Activated naive CD4-positive, alpha-beta T cell treated with anti-CD3 and anti-CD28 coated beads, Interleukin-2, amount 50 U/mL, for 24 hours (primary cell): ENCODE results near the gene CPLX4.

ENCODE experiments used
- H3K27ac Mint-ChIP-seq: one replicate; pipeline ENCODE4 v1.8.0; 2021; ENCODE audit warnings: mild to moderate bottlenecking, mixed read lengths
- H3K27me3 Mint-ChIP-seq: one replicate; pipeline ENCODE4 v1.8.0; 2021; ENCODE audit warnings: mixed read lengths
- H3K36me3 Mint-ChIP-seq: one replicate; pipeline ENCODE4 v1.8.0; 2021; ENCODE audit warnings: mixed read lengths
- H3K4me1 Mint-ChIP-seq: one replicate; pipeline ENCODE4 v1.8.0; 2021; ENCODE audit warnings: mixed read lengths
- H3K4me3 Mint-ChIP-seq: one replicate; pipeline ENCODE4 v1.8.0; 2021; ENCODE audit warnings: mild to moderate bottlenecking, mixed read lengths
- H3K9me3 Mint-ChIP-seq: one replicate; pipeline ENCODE4 v1.8.0; 2021; ENCODE audit warnings: mixed read lengths

The CPLX4 gene

GRCh38 chr18:59328683-59329082 lies 10.2 kb upstream of the CPLX4 start:
- Mint-ChIP-seq H3K36me3 (peaks cover 24% of the 10 kb centered on the region), H3K4me1 (no peaks in the 10 kb centered on the region), H3K27ac (no peak overlapping the region), H3K9me3 (peaks cover 3% of the 10 kb centered on the region), H3K4me3 (no peak overlapping the region), H3K27me3 (no peaks in the 10 kb centered on the region)

GRCh38 chr18:59325965-59326364 lies 7.5 kb upstream of the CPLX4 start:
- no peak overlapping the region for H3K4me3 Mint-ChIP-seq
- H3K9me3 Mint-ChIP-seq = peaks cover 3% of the 10 kb centered on the region
- no peaks in the 10 kb centered on the region for H3K27me3 Mint-ChIP-seq
- H3K36me3 Mint-ChIP-seq = peaks cover 16% of the 10 kb centered on the region
- no peak overlapping the region for H3K27ac Mint-ChIP-seq
- no peaks in the 10 kb centered on the region for H3K4me1 Mint-ChIP-seq

- H3K4me1 Mint-ChIP-seq = no peaks in the 10 kb centered on the region
- peaks cover 2% of the 10 kb centered on the region for H3K27me3 Mint-ChIP-seq
- H3K4me3 Mint-ChIP-seq = no peak overlapping the region
- no peak overlapping the region for H3K27ac Mint-ChIP-seq
- peaks cover 16% of the 10 kb centered on the region for H3K36me3 Mint-ChIP-seq
- peaks cover 3% of the 10 kb centered on the region for H3K9me3 Mint-ChIP-seq
Observed at GRCh38 chr18:59324623-59324971, 6.1 kb upstream of the CPLX4 start.

- H3K27me3 Mint-ChIP-seq = peaks cover 3% of the 10 kb centered on the region
- no peak overlapping the region for H3K27ac Mint-ChIP-seq
- H3K9me3 Mint-ChIP-seq = peaks cover 3% of the 10 kb centered on the region
- no peaks in the 10 kb centered on the region for H3K4me1 Mint-ChIP-seq
- peaks cover 16% of the 10 kb centered on the region for H3K36me3 Mint-ChIP-seq
- no peak overlapping the region for H3K4me3 Mint-ChIP-seq
Observed at GRCh38 chr18:59323931-59324622, 5.6 kb upstream of the CPLX4 start.

GRCh38 chr18:59311631-59312030 lies 6.8 kb downstream of the CPLX4 start:
- H3K4me3 Mint-ChIP-seq = no peak overlapping the region
- no peaks in the 10 kb centered on the region for H3K4me1 Mint-ChIP-seq
- peaks cover 22% of the 10 kb centered on the region for H3K27me3 Mint-ChIP-seq

GRCh38 chr18:59308938-59309260 lies 9.6 kb downstream of the CPLX4 start:
- Mint-ChIP-seq H3K36me3 (no peaks in the 10 kb centered on the region), H3K4me3 (peak overlapping the region; percentile 52), H3K4me1 (no peaks in the 10 kb centered on the region)

More at GRCh38 chr18:59311631-59312030, 6.8 kb downstream of the CPLX4 start:
- Mint-ChIP-seq H3K36me3 (no peaks in the 10 kb centered on the region), H3K27ac (no peak overlapping the region), H3K9me3 (no peaks in the 10 kb centered on the region)

GRCh38 chr18:59308248-59308937 lies 10.1 kb downstream of the CPLX4 start:
- no peaks in the 10 kb centered on the region for H3K36me3 Mint-ChIP-seq
- no peaks in the 10 kb centered on the region for H3K9me3 Mint-ChIP-seq
- H3K27me3 Mint-ChIP-seq = peaks cover 35% of the 10 kb centered on the region
- no peaks in the 10 kb centered on the region for H3K4me1 Mint-ChIP-seq
- no peak overlapping the region for H3K27ac Mint-ChIP-seq
- H3K4me3 Mint-ChIP-seq = peak overlapping the region; percentile 52

More at GRCh38 chr18:59308938-59309260, 9.6 kb downstream of the CPLX4 start:
- Mint-ChIP-seq H3K27ac (no peak overlapping the region), H3K27me3 (peaks cover 34% of the 10 kb centered on the region), H3K9me3 (no peaks in the 10 kb centered on the region)

GRCh38 chr18:59306640-59307039 lies 11.8 kb downstream of the CPLX4 start:
- no peaks in the 10 kb centered on the region for H3K36me3 Mint-ChIP-seq
- peaks cover 35% of the 10 kb centered on the region for H3K27me3 Mint-ChIP-seq
- H3K4me1 Mint-ChIP-seq = no peaks in the 10 kb centered on the region
- H3K4me3 Mint-ChIP-seq = no peak overlapping the region
- H3K9me3 Mint-ChIP-seq = no peaks in the 10 kb centered on the region
- H3K27ac Mint-ChIP-seq = no peak overlapping the region

GRCh38 chr18:59305295-59305694 lies 13.2 kb downstream of the CPLX4 start:
- Mint-ChIP-seq H3K27me3 (peaks cover 29% of the 10 kb centered on the region), H3K4me1 (no peaks in the 10 kb centered on the region), H3K27ac (no peak overlapping the region), H3K4me3 (no peak overlapping the region), H3K9me3 (no peaks in the 10 kb centered on the region), H3K36me3 (no peaks in the 10 kb centered on the region)

GRCh38 chr18:59303656-59304195 lies 14.7 kb downstream of the CPLX4 start:
- Mint-ChIP-seq H3K27me3 (peaks cover 18% of the 10 kb centered on the region), H3K36me3 (no peaks in the 10 kb centered on the region), H3K4me1 (no peaks in the 10 kb centered on the region), H3K27ac (no peak overlapping the region), H3K4me3 (no peak overlapping the region), H3K9me3 (no peaks in the 10 kb centered on the region)

GRCh38 chr18:59303006-59303405 lies 15.4 kb downstream of the CPLX4 start:
- no peak overlapping the region for H3K4me3 Mint-ChIP-seq
- H3K9me3 Mint-ChIP-seq = no peaks in the 10 kb centered on the region
- H3K36me3 Mint-ChIP-seq = no peaks in the 10 kb centered on the region
- no peaks in the 10 kb centered on the region for H3K4me1 Mint-ChIP-seq
- peaks cover 18% of the 10 kb centered on the region for H3K27me3 Mint-ChIP-seq
- no peak overlapping the region for H3K27ac Mint-ChIP-seq

- Mint-ChIP-seq H3K4me1 (no peaks in the 10 kb centered on the region), H3K4me3 (no peak overlapping the region), H3K36me3 (no peaks in the 10 kb centered on the region), H3K9me3 (no peaks in the 10 kb centered on the region), H3K27ac (no peak overlapping the region), H3K27me3 (peaks cover 15% of the 10 kb centered on the region)
Observed at GRCh38 chr18:59301929-59302328, 16.5 kb downstream of the CPLX4 start.

GRCh38 chr18:59300676-59301285 lies 17.7 kb downstream of the CPLX4 start:
- Mint-ChIP-seq H3K4me1 (no peaks in the 10 kb centered on the region), H3K9me3 (no peaks in the 10 kb centered on the region), H3K27ac (no peak overlapping the region), H3K4me3 (no peak overlapping the region), H3K36me3 (no peaks in the 10 kb centered on the region), H3K27me3 (peaks cover 12% of the 10 kb centered on the region)

GRCh38 chr18:59298871-59299270 lies 19.6 kb downstream of the CPLX4 start:
- Mint-ChIP-seq H3K4me3 (no peak overlapping the region), H3K4me1 (no peaks in the 10 kb centered on the region), H3K27ac (no peak overlapping the region), H3K9me3 (no peaks in the 10 kb centered on the region), H3K27me3 (peaks cover 12% of the 10 kb centered on the region), H3K36me3 (no peaks in the 10 kb centered on the region)

- Mint-ChIP-seq H3K4me3 (no peak overlapping the region), H3K4me1 (no peaks in the 10 kb centered on the region)
Observed at GRCh38 chr18:59293317-59293716, 25.1 kb downstream of the CPLX4 start.

GRCh38 chr18:59286341-59286740 lies 32.1 kb downstream of the CPLX4 start:
- no peak overlapping the region for H3K4me3 Mint-ChIP-seq
- H3K27me3 Mint-ChIP-seq = peaks cover 38% of the 10 kb centered on the region
- H3K4me1 Mint-ChIP-seq = no peaks in the 10 kb centered on the region
- no peaks in the 10 kb centered on the region for H3K36me3 Mint-ChIP-seq
- H3K27ac Mint-ChIP-seq = no peak overlapping the region
- no peaks in the 10 kb centered on the region for H3K9me3 Mint-ChIP-seq

More at GRCh38 chr18:59293317-59293716, 25.1 kb downstream of the CPLX4 start:
- H3K36me3 Mint-ChIP-seq = no peaks in the 10 kb centered on the region
- H3K27me3 Mint-ChIP-seq = peaks cover 28% of the 10 kb centered on the region
- no peaks in the 10 kb centered on the region for H3K9me3 Mint-ChIP-seq
- no peak overlapping the region for H3K27ac Mint-ChIP-seq
